HG03175 (cell line): Measurements from ENCODE around the gene ATP6AP2.
A peak's percentile ranks its signal among the peaks of the same experiment; 100 is the strongest.
"Not testable (repeated sequence)": the region's sequence is repeated elsewhere in the genome, so short reads cannot be mapped to it uniquely, and the experiment has no call there.

Source experiments
- ATAC-seq: cut with Tn5 transposase; IDR thresholded peaks from one replicate; pipeline ENCODE4 v1.9.1; 2021; ENCODE audit warnings: mild to moderate bottlenecking, moderate library complexity; ENCODE audit not compliant: unreplicated experiment

ATP6AP2 gene

GRCh38 chrX:40580537-40581335 is at the start of gene ATP6AP2:
Gene ATP6AP2 (plus strand): TSS chrX:40580970. CDS start chrX:40581066, 96 bp downstream.
- ATAC-seq: peak; percentile 97

- no peak for ATAC-seq
Measured at GRCh38 chrX:40531056-40531826, 49.5 kb upstream of the ATP6AP2 start.

- no peak for ATAC-seq
Measured at GRCh38 chrX:40537310-40537709, 43.5 kb upstream of the ATP6AP2 start.

GRCh38 chrX:40538406-40538805 is 42.4 kb upstream of the ATP6AP2 start:
- no peak for ATAC-seq

- peak; percentile 71 for ATAC-seq
Measured at GRCh38 chrX:40539214-40540142, 41.3 kb upstream of the ATP6AP2 start.

DNA sequence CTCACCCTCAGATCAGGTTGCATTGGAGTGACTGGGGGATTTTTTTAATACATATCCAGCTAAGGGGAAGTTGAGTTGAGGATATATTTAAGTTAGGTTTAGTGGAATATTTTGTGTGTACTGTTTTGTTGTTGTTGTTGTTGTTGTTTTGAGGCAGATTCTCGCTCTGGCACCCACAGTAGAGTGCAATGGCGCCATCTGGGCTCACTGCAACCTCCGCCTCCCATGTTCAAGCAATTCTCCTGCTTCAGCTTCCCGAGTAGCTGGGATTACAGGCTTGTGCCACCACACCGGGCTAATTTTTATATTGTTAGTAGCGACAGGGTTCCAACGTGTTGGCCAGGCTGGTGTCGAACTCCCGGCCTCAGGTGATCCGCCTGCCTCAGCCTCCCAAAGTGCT is 38.6 kb upstream of the ATP6AP2 start:
- no peak for ATAC-seq

DNA sequence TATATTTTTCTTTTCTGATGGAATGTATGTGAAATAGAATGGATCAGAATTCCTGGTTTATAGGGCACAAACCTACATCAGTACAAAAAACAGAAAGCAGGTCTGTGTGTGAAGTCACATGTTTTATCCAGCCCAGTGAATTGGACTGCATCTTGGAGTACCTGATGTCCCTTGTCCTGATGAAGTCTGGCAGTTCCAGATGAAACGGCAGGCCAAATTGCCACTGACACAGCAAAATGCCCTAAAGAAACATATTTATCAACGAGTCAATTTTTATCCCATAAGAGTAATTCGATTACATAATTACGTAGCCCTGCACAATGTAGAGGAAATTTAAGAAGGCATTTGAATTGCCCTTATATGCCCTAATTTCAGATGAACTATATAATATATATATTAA is 37.8 kb upstream of the ATP6AP2 start:
- no peak for ATAC-seq

- ATAC-seq: no peak
Measured at GRCh38 chrX:40543661-40544328, 37.0 kb upstream of the ATP6AP2 start.

- no peak for ATAC-seq
Measured at GRCh38 chrX:40544343-40545266, 36.2 kb upstream of the ATP6AP2 start.

- no peak for ATAC-seq
Measured at GRCh38 chrX:40546870-40547269, 33.9 kb upstream of the ATP6AP2 start.

DNA sequence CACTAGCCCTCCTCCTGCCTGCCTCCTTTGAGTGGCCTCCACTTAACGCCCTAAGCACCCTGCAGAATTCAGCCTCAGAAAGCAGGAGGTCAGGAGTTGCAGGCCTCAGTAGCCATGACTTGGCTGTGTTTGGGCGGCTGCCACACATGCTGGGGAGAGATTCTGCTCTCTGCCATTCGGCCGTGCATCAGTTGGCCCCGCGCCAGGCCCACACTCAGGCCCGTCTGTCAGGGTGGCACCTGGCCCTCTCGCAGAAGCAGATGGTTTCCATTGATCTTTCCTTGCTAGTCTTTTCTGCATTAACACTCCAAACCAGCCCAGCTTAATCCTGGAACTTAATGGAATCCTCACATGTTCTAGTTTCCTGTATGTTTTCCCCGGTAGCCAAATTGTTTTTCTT is 30.7 kb upstream of the ATP6AP2 start:
- ATAC-seq: no peak

DNA sequence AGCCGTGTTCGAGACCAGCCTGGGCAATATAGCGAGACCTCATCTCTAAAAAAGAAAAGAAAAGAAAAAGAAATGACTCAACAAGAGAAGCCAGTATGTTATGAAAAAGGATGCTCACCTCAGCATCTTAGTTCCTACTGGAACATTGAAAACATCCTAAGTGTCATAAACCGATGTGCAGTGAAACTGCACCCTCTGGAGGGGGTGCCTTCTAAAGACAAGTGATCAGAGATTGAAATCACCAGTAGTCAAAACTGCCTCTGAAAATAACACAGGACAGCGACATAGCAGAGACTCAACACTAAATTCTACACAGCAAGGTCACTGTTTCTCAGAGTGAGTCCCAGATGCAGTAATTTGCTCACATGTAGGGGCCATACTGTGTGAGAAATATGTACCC is 28.0 kb upstream of the ATP6AP2 start:
- no peak for ATAC-seq

DNA sequence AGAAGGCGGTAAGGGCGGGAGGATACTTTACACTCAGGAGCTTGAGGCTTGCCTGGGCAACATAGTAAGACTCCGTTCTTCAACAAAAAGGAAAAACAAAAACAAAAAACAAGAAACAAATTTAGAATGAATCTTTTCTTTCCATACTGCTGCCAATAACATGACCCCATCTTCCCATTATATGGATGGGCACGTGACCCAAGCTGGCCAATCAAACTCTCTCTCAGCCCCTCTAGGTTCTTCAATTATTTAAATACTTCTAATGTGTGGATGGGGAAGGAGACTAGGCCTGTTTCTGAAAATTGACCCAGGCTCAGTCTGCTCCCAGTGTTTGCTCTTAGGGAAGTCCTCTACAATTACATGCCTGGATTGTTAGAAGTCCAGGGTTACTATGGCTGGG is 22.2 kb upstream of the ATP6AP2 start:
- ATAC-seq: no peak

DNA sequence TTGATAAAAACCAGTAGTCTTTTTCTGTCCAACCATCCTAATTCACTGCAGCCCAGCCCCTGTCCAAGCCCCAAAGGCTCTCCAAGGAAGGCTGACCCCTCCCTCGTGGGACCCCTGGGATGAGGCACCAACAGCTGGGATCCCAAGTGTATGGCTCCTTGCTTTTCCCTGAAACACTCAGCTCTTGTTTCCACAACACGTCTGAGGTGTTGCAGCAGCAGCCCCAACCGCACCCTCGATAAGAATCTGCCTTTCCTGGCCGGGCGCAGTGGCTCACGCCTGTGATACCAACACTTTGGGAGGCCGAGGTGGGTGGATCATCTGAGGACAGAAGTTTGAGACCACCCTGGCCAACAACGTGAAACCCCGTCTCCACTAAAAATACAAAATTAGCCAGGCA is 17.0 kb upstream of the ATP6AP2 start:
- ATAC-seq: no peak

DNA sequence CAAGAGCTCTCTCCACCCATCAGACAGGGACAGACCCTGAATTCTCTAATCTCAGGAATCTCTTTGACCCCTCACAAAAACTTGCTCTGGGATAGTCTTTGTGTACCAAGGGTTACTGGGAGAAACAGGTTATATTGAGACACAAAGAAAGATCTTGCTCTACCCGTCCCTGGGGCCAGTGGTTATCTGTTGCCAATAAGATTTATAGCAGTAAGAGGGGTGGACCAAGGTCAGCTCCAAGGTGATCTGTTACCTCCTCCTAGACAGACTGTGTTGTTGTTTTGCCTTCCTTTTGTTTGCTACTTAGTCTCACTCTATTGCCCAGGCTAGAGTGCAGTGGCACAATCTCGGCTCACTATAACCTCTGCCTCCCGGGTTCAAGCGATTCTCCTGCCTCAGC is 16.3 kb upstream of the ATP6AP2 start:
- ATAC-seq: no peak

- ATAC-seq: no peak
Measured at GRCh38 chrX:40570346-40571093, 10.2 kb upstream of the ATP6AP2 start.

- ATAC-seq: not testable (repeated sequence)
Measured at GRCh38 chrX:40571164-40571563, 9.6 kb upstream of the ATP6AP2 start.

DNA sequence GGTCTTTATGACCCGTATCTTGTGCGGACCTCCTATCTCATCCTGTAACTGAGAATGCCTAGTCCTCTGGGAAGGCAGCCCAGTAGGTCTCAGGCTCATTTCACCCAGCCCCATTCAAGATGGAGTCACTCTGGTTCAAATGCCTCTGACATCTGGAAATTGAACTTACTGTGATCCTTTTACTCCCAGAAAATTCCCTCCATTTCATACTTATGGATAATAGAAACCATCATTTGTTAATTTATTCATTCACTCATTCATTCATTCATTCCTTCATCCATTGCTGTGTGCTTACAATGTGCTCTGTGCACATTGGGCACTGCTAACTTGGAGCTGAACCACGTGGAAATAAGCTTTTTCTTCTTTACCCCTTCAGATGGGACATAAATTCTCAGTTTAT is 9.2 kb upstream of the ATP6AP2 start:
- no peak for ATAC-seq

GRCh38 chrX:40573763-40574162 is 7.0 kb upstream of the ATP6AP2 start:
- ATAC-seq: no peak
